H1 (cell line): ENCODE measurements around the gene RPS6KC1. TPM values are rescaled to one million over a fixed set of nuclear protein-coding genes. Genes with fewer than 3 reads are reported as not detected.

ENCODE experiments used
- CTCF ChIA-PET: fragments of 300-600 bp; sonication (Branson Sonifier 250); formaldehyde crosslinking; loops from one replicate; lab custom pipeline; 2021; ENCODE audit not compliant: partially characterized antibody; lab: Charles Lee
- POLR2A ChIA-PET: fragments of 300-600 bp; sonication (Branson Sonifier 250); formaldehyde crosslinking; loops from one replicate; lab custom pipeline; 2021; ENCODE audit warnings: inconsistent platforms; ENCODE audit not compliant: partially characterized antibody; lab: Charles Lee
- DNase-seq, 2 experiments: peaks; one replicate each; pipeline versions ENCODE4 v3.0.0 to v3.0.0-alpha.2; 2010 to 2022; ENCODE audit warnings: low spot score in 2 of 2, low read depth in 1 of 2, mixed read lengths in 1 of 2
- FAIRE-seq: peaks from 2 replicates; lab custom pipeline; 2011; peaks lifted over from hg19 to GRCh38; lab: Jason Lieb, UNC
- H2AFZ ChIP-seq: 2 replicates; pipeline ENCODE4 v1.8.1; 2012; ENCODE audit warnings: low read length, inconsistent platforms
- H2AK5ac ChIP-seq: 2 replicates; pipeline ENCODE4 v1.6.1; 2013; ENCODE audit warnings: low read depth, low read length
- H2BK120ac ChIP-seq: replicated peaks from 2 replicates; pipeline ENCODE3; 2013; ENCODE audit warnings: low read depth, low read length, inconsistent platforms
- H2BK12ac ChIP-seq: 2 replicates; pipeline ENCODE4 v1.6.1; 2013; ENCODE audit warnings: low read depth, low read length
- H2BK15ac ChIP-seq: 2 replicates; pipeline ENCODE4 v1.6.1; 2013; ENCODE audit warnings: low read length
- H2BK20ac ChIP-seq: 2 replicates; pipeline ENCODE4 v1.6.1; 2013; ENCODE audit warnings: low read length
- H2BK5ac ChIP-seq: 2 replicates; pipeline ENCODE4 v1.6.1; 2013; ENCODE audit warnings: low read depth, low read length
- H3K14ac ChIP-seq: 2 replicates; pipeline ENCODE4 v1.6.1; 2013; ENCODE audit warnings: inconsistent platforms; ENCODE audit not compliant: insufficient read length
- H3K18ac ChIP-seq: 2 replicates; pipeline ENCODE4 v1.6.1; 2013; ENCODE audit warnings: low read length; ENCODE audit errors: extremely low read depth
- H3K23ac ChIP-seq: 2 replicates; pipeline ENCODE4 v1.6.1; 2013; ENCODE audit warnings: inconsistent platforms; ENCODE audit not compliant: insufficient read length
- H3K23me2 ChIP-seq: 2 replicates; pipeline ENCODE4 v1.6.1; 2013; ENCODE audit warnings: low read depth, low read length
- H3K27ac ChIP-seq: 2 replicates; pipeline ENCODE4 v1.6.1; 2011; ENCODE audit warnings: low read depth, low read length, inconsistent platforms
- H3K27me3 ChIP-seq, 4 experiments: replicated peaks in 1 of 4; 1 replicate in 1 of 4; 2 replicates in 3 of 4; pipeline versions ENCODE4 v1.6.1 to v1.8.1; 2011 to 2013; ENCODE audit warnings: low read length in 3 of 4, mild to moderate bottlenecking in 3 of 4, inconsistent platforms in 2 of 4, mixed read lengths in 2 of 4, moderate library complexity in 1 of 4; ENCODE audit not compliant: control insufficient read depth in 3 of 4, insufficient read depth in 3 of 4; ENCODE audit errors: extremely low read depth in 1 of 4
- H3K36me3 ChIP-seq, 4 experiments: 2 replicates each; pipeline versions ENCODE4 v1.6.1 to v1.8.1; 2011 to 2013; ENCODE audit warnings: mild to moderate bottlenecking in 4 of 4, low read length in 3 of 4, moderate library complexity in 2 of 4, control low read depth in 1 of 4, inconsistent platforms in 1 of 4; ENCODE audit not compliant: insufficient read depth in 4 of 4, control insufficient read depth in 2 of 4
- H3K4ac ChIP-seq: replicated peaks from 2 replicates; pipeline ENCODE3; 2013; ENCODE audit warnings: low read length, low read depth, mixed read lengths, inconsistent platforms; ENCODE audit not compliant: insufficient read length
- H3K4me1 ChIP-seq, 4 experiments: replicated peaks in 1 of 4; 1 replicate in 1 of 4; 2 replicates in 3 of 4; pipeline versions ENCODE4 v1.6.1 to v1.8.1; 2011 to 2013; ENCODE audit warnings: low read length in 3 of 4, inconsistent platforms in 2 of 4, mixed read lengths in 1 of 4; ENCODE audit not compliant: insufficient read depth in 4 of 4, control insufficient read depth in 3 of 4
- H3K4me2 ChIP-seq, 2 experiments: 2 replicates each; pipeline versions ENCODE4 v1.6.1 to v1.8.1; 2011 to 2013; ENCODE audit warnings: low read depth in 2 of 2, low read length in 2 of 2, control low read depth in 1 of 2, inconsistent platforms in 1 of 2, mild to moderate bottlenecking in 1 of 2; ENCODE audit not compliant: insufficient read depth in 1 of 2
- H3K4me3 ChIP-seq, 4 experiments: fragments of 200-600, 300-600 bp in 1 of 4; sonication (generic), shearing (Covaris generic), sonication (Bioruptor Twin) in 1 of 4; 2 replicates each; pipeline versions ENCODE4 v1.5.1 to v1.8.1; 2011 to 2016; ENCODE audit warnings: low read length in 4 of 4, low read depth in 3 of 4, control low read depth in 2 of 4, inconsistent platforms in 2 of 4, mild to moderate bottlenecking in 2 of 4, mixed read lengths in 1 of 4, moderate library complexity in 1 of 4; ENCODE audit not compliant: insufficient read depth in 2 of 4; ENCODE audit errors: extremely low read depth in 1 of 4
- H3K56ac ChIP-seq: replicated peaks from 2 replicates; pipeline ENCODE3; 2013; ENCODE audit warnings: low read depth, mild to moderate bottlenecking, mixed read lengths, low read length, inconsistent platforms; ENCODE audit not compliant: insufficient read length
- H3K79me1 ChIP-seq: 2 replicates; pipeline ENCODE4 v1.6.1; 2013; ENCODE audit warnings: low read depth, low read length, control low read depth
- H3K79me2 ChIP-seq, 2 experiments: 2 replicates each; pipeline versions ENCODE4 v1.6.1 to v1.8.1; 2012 to 2013; ENCODE audit warnings: low read length in 2 of 2, mild to moderate bottlenecking in 2 of 2, inconsistent platforms in 1 of 2; ENCODE audit not compliant: insufficient read depth in 2 of 2, control insufficient read depth in 1 of 2
- H3K9ac ChIP-seq, 4 experiments: replicated peaks in 1 of 4; 1 replicate in 1 of 4; 2 replicates in 3 of 4; pipeline versions ENCODE4 v1.6.1 to v1.8.1; 2011 to 2013; ENCODE audit warnings: low read depth in 3 of 4, low read length in 3 of 4, control low read depth in 2 of 4, mild to moderate bottlenecking in 2 of 4, moderate library complexity in 2 of 4, inconsistent platforms in 1 of 4; ENCODE audit errors: extremely low read depth in 1 of 4
- H3K9me3 ChIP-seq, 2 experiments: 2 replicates each; pipeline versions ENCODE4 v1.6.1 to v1.8.1; 2012 to 2013; ENCODE audit warnings: mild to moderate bottlenecking in 2 of 2, moderate library complexity in 2 of 2, control low read depth in 1 of 2, inconsistent platforms in 1 of 2, low read depth in 1 of 2, low read length in 1 of 2, mixed read lengths in 1 of 2; ENCODE audit not compliant: insufficient read depth in 2 of 2
- H4K20me1 ChIP-seq, 2 experiments: replicated peaks in 1 of 2; 2 replicates each; pipeline versions ENCODE3 to v1.8.1; 2011 to 2013; ENCODE audit warnings: inconsistent platforms in 2 of 2, low read length in 2 of 2, mild to moderate bottlenecking in 1 of 2; ENCODE audit not compliant: insufficient read depth in 2 of 2, control insufficient read depth in 1 of 2
- H4K5ac ChIP-seq: 2 replicates; pipeline ENCODE4 v1.6.1; 2013; ENCODE audit warnings: low read length, low read depth, mixed read lengths, inconsistent platforms; ENCODE audit not compliant: insufficient read length
- H4K8ac ChIP-seq: 2 replicates; pipeline ENCODE4 v1.8.0; 2013; ENCODE audit warnings: mild to moderate bottlenecking, moderate library complexity, low read length, inconsistent platforms; ENCODE audit not compliant: insufficient read depth; ENCODE audit errors: extremely low read depth
- H4K91ac ChIP-seq: replicated peaks from 2 replicates; pipeline ENCODE3; 2013; ENCODE audit warnings: low read length, mixed read lengths, inconsistent platforms; ENCODE audit not compliant: insufficient read length
- E2F6 ChIP-seq: IDR thresholded peaks from 2 replicates; pipeline ENCODE4 v1.6.1; 2012; ENCODE audit warnings: inconsistent platforms
- EP300 ChIP-seq, 2 experiments: IDR thresholded peaks; 1 replicate in 1 of 2; 2 replicates in 1 of 2; pipeline ENCODE4 v1.6.1; 2011 to 2012; ENCODE audit warnings: low read depth in 2 of 2, low read length in 2 of 2, mild to moderate bottlenecking in 2 of 2, borderline replicate concordance in 1 of 2, inconsistent platforms in 1 of 2, moderate library complexity in 1 of 2
- FOSL1 ChIP-seq: IDR thresholded peaks from 2 replicates; pipeline ENCODE4 v1.6.1; 2011; ENCODE audit warnings: mild to moderate bottlenecking, low read depth, low read length, moderate library complexity; ENCODE audit not compliant: insufficient read depth
- GABPA ChIP-seq: IDR thresholded peaks from 2 replicates; pipeline ENCODE4 v1.6.1; 2011; ENCODE audit warnings: mild to moderate bottlenecking, low read length, moderate library complexity, borderline replicate concordance; ENCODE audit not compliant: insufficient read depth
- JUND ChIP-seq: IDR thresholded peaks from 2 replicates; pipeline ENCODE4 v1.6.1; 2011; ENCODE audit warnings: mild to moderate bottlenecking, improper control_type of control experiment, low read length
- KDM1A ChIP-seq: fragments of 200-600, 300-600 bp; sonication (generic); IDR thresholded peaks from 2 replicates; pipeline ENCODE4 v1.7.1; 2016; ENCODE audit warnings: mild to moderate bottlenecking, low read length, borderline replicate concordance
- NRF1 ChIP-seq: IDR thresholded peaks from 2 replicates; pipeline ENCODE4 v1.6.1; 2011; ENCODE audit warnings: mild to moderate bottlenecking, low read depth, low read length, improper control_type of control experiment
- RFX5 ChIP-seq: IDR thresholded peaks from 2 replicates; pipeline ENCODE4 v1.6.1; 2011; ENCODE audit warnings: low read depth, low read length, improper control_type of control experiment, borderline replicate concordance
- SIN3A ChIP-seq, 2 experiments: IDR thresholded peaks in 1 of 2; conservative IDR thresholded peaks in 1 of 2; 2 replicates each; pipeline ENCODE4 v1.6.1; 2011 to 2012; ENCODE audit warnings: low read length in 2 of 2, improper control_type of control experiment in 1 of 2, low read depth in 1 of 2, mild to moderate bottlenecking in 1 of 2
- SP2 ChIP-seq: IDR thresholded peaks from 2 replicates; pipeline ENCODE4 v1.6.1; 2012; ENCODE audit warnings: mild to moderate bottlenecking, low read length, inconsistent platforms
- SRF ChIP-seq: IDR thresholded peaks from 2 replicates; pipeline ENCODE4 v1.6.1; 2011; ENCODE audit warnings: mild to moderate bottlenecking, low read depth, low read length, moderate library complexity
- ZNF274 ChIP-seq: IDR thresholded peaks from 2 replicates; pipeline ENCODE4 v1.7.0; 2012; ENCODE audit warnings: low read length, borderline replicate concordance; ENCODE audit errors: extremely low read depth
- WGBS, 2 experiments: shearing (Covaris generic) in 1 of 2; methylation state at CpG; one replicate each; pipeline versions ENCODE4 v1.1.6 to v1.1.7; 2013 to 2015; ENCODE audit warnings: low lambda C conversion rate in 2 of 2, mixed read lengths in 2 of 2, inconsistent platforms in 1 of 2, low coverage in 1 of 2, missing lambda C conversion rate in 1 of 2; ENCODE audit not compliant: insufficient replicate concordance in 2 of 2, insufficient coverage in 1 of 2, insufficient read length in 1 of 2; ENCODE audit errors: extremely low coverage in 1 of 2, missing lambda C conversion rate in 1 of 2; 5-methylcytosine and 5-hydroxymethylcytosine counted together
- polyA plus RNA-seq, 7 experiments: library from polyadenylated mRNA; depleted of rRNA in 3 of 7; stranded (reverse) in 5 of 7; unstranded in 2 of 7; fragments of >200 nt in 5 of 7; fragments of 200-250 nt in 2 of 7; gene quantifications; 1 replicate in 5 of 7; 2 replicates in 1 of 7; 4 replicates in 1 of 7; pipeline versions ENCODE4 v1.2.1 to v1.2.3, GENCODE V29; 2011 to 2013; ENCODE audit warnings: missing spikeins in 2 of 7, mixed read lengths in 2 of 7
- total RNA-seq: library from RNA; stranded (reverse); fragmentation: NEBNext Ultra II Directional; extraction: Animal tissue kit (Norgen Biotek cat#: 25700); gene quantifications from 2 replicates; pipeline ENCODE4 v1.2.1, GENCODE V29; 2021

Gene RPS6KC1
- total and polyA plus RNA-seq, 2 of the 8 experiments (the other 6 are each of a cell fraction or from before 2014, with no cell fraction given): 4.9 to 17.6 TPM

GRCh38 chr1:213136190-213136917 is 85.3 kb downstream of the RPS6KC1 start:
- no peak overlapping the region for H4K5ac ChIP-seq
- no peaks in the 10 kb centered on the region for H3K27me3 ChIP-seq
- no peak overlapping the region for H3K9ac ChIP-seq
- no peak overlapping the region for H3K4ac ChIP-seq
- no peak overlapping the region for H2AFZ ChIP-seq
- H3K79me2 ChIP-seq: no peaks in the 10 kb centered on the region
- no peak overlapping the region for H3K56ac ChIP-seq
- no peak overlapping the region for H2BK15ac ChIP-seq
- CTCF ChIA-PET: interaction anchor here (0.9 to 1.9 kb wide), 4 partner anchors 12 to 118 kb away, joined by 3 to 7 read pairs (median 3); no protein-coding TSS in a partner anchor
- H4K20me1 ChIP-seq: no peaks in the 10 kb centered on the region
- no peaks in the 10 kb centered on the region for H3K9me3 ChIP-seq
- H3K23ac ChIP-seq: no peak overlapping the region
- H3K79me1 ChIP-seq: no peaks in the 10 kb centered on the region
- no peak overlapping the region for H2AK5ac ChIP-seq
- no peaks in the 10 kb centered on the region for H3K36me3 ChIP-seq
- no peak overlapping the region for H2BK20ac ChIP-seq
- no peak for DNase-seq
- no peaks in the 10 kb centered on the region for H3K4me1 ChIP-seq
- no peak overlapping the region for H2BK5ac ChIP-seq
- no peak overlapping the region for H3K14ac ChIP-seq
- H4K91ac ChIP-seq: no peak overlapping the region
- H3K27ac ChIP-seq: no peak overlapping the region
- H3K23me2 ChIP-seq: no peaks in the 10 kb centered on the region
- H4K8ac ChIP-seq: no peak overlapping the region
- no peak overlapping the region for H3K4me3 ChIP-seq
- no peak overlapping the region for H3K18ac ChIP-seq
- H3K4me2 ChIP-seq: no peak overlapping the region
- no peak overlapping the region for H2BK12ac ChIP-seq
- WGBS, 2 experiments: 88% methylated on average over 5 of the region's 5 CpGs; no CpG with 5 or more reads in 1 of the 2 experiments
- POLR2A ChIA-PET: no interaction called here
- no peak for FAIRE-seq
- H2BK120ac ChIP-seq: no peak overlapping the region
- TF ChIP-seq E2F6 (no peak), NRF1 (no peak), SP2 (no peak), ZNF274 (no peak), JUND (no peak), KDM1A (no peak), RFX5 (no peak), SIN3A (conservative IDR thresholded peaks at IDR 0.05 in 1 of 2, IDR thresholded peaks at IDR 0.05 in 1 of 2; ENCODE audit: low read depth in 1 of 2, low read length in 2 of 2) (no peak), FOSL1 (no peak), EP300 (IDR thresholded peaks at IDR 0.05; ENCODE audit: borderline replicate concordance in 1 of 2, low read depth in 2 of 2, low read length in 2 of 2) (no peak), SRF (no peak), GABPA (no peak)
